Measurements from ENCODE around the gene LIN7C. TPM values are rescaled to one million over a fixed set of nuclear protein-coding genes. Genes with fewer than 3 reads are reported as not detected.

The LIN7C gene
- total RNA-seq, 1 experiment from 2014 or later = 30.3 TPM

DNA sequence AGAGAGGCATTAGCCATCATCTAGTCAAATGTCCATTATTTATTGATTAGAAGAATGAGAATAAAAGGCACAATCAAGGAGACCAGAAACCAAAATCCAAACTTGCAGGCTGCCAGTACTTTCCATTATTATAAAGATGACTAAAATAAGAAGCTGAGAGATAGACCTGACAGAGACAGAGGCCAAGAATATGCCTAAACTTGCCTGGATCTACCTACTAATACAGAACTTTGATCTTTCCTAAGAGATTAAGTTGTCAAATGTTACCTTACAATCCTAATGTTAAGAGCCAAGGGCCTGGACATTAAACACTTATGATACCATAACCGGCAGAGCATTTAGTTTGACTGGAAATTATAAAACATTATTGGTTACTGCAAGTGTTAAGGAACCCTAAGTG is 40.2 kb downstream of the LIN7C start:
- no peak overlapping the region for H3K27ac ChIP-seq (ENCODE audit: low read length)
- H3K4me1 ChIP-seq (ENCODE audit: low read length) = no peaks in the 10 kb centered on the region; the same call in 1 of the 2 replicates
- H3K79me2 ChIP-seq (ENCODE audit: low read length) = no peaks in the 10 kb centered on the region
- no peaks in the 10 kb centered on the region for H3K9me2 ChIP-seq (replicated peaks; ENCODE audit: insufficient read depth, low read length)
- H3K27me3 ChIP-seq (ENCODE audit: low read length) = no peaks in the 10 kb centered on the region
- no peaks in the 10 kb centered on the region for H4K20me1 ChIP-seq (ENCODE audit: insufficient read depth, low read depth, low read length)
- no peak overlapping the region for H2AFZ ChIP-seq (ENCODE audit: low read length)
- no peaks in the 10 kb centered on the region for H3K36me3 ChIP-seq (ENCODE audit: insufficient read depth, low read length)
- H3K4me2 ChIP-seq (ENCODE audit: low read depth, low read length, poor library complexity, severe bottlenecking) = no peak overlapping the region
- H3K9ac ChIP-seq (ENCODE audit: low read length) = no peak overlapping the region
- DNase-seq = no peak
- no peaks in the 10 kb centered on the region for H3K9me3 ChIP-seq (ENCODE audit: low read length)
- H3K4me3 ChIP-seq (ENCODE audit: low read length) = no peak overlapping the region

DNA sequence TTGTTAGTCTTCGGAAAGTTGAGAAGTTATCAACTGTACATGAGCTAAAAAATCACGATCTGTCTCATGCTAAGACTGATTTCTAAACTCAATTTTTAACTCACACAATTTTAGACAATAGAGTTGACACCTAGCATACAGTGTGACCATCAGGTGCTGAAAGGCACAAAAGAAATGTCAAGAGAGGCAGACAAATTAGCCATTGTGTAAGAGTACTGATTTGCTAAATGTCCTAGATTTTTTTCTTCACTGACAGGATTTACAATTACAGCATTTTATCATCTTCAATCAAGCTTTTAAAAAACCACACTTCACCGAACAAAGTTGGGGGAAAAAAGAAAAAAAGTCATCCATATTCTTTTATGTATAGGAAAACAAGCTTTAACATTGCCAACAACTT is 40.9 kb downstream of the LIN7C start:
- Histone ChIP-seq H3K27me3 (ENCODE audit: low read length) (no peaks in the 10 kb centered on the region), H3K36me3 (ENCODE audit: insufficient read depth, low read length) (no peaks in the 10 kb centered on the region), H3K4me3 (ENCODE audit: low read length) (no peak overlapping the region), H3K9me2 (replicated peaks; ENCODE audit: insufficient read depth, low read length) (no peaks in the 10 kb centered on the region), H3K27ac (ENCODE audit: low read length) (no peak overlapping the region), H3K9ac (ENCODE audit: low read length) (no peak overlapping the region), H3K4me1 (ENCODE audit: low read length) (no peaks in the 10 kb centered on the region; the same call in 1 of the 2 replicates), H3K79me2 (ENCODE audit: low read length) (no peaks in the 10 kb centered on the region), H3K4me2 (ENCODE audit: low read depth, low read length, poor library complexity, severe bottlenecking) (no peak overlapping the region), H4K20me1 (ENCODE audit: insufficient read depth, low read depth, low read length) (no peaks in the 10 kb centered on the region), H3K9me3 (ENCODE audit: low read length) (no peaks in the 10 kb centered on the region), H2AFZ (ENCODE audit: low read length) (no peak overlapping the region)
- DNase-seq = no peak

DNA sequence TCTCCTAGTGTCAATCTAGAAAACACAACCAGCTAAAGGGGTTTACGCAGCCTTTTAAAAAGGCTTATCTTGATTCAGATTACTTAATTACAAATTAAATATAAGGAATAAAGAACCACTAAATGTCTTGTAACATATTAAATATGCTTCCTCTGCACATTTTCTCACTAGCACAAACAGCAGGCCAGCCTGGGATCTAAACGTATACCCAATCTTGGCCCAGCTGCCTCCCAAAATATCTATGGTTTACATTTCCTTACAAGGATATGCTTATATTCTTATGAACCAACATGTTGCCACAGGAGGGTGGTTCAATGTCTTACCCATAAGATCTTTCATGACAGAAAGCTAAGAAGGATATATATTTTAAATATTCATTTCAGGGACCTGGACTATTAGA is 41.7 kb downstream of the LIN7C start:
- Histone ChIP-seq H4K20me1 (ENCODE audit: insufficient read depth, low read depth, low read length) (no peaks in the 10 kb centered on the region), H2AFZ (ENCODE audit: low read length) (no peak overlapping the region), H3K9me3 (ENCODE audit: low read length) (no peaks in the 10 kb centered on the region), H3K27me3 (ENCODE audit: low read length) (no peaks in the 10 kb centered on the region), H3K4me3 (ENCODE audit: low read length) (no peak overlapping the region), H3K9me2 (replicated peaks; ENCODE audit: insufficient read depth, low read length) (no peaks in the 10 kb centered on the region), H3K79me2 (ENCODE audit: low read length) (no peaks in the 10 kb centered on the region), H3K27ac (ENCODE audit: low read length) (no peak overlapping the region), H3K4me2 (ENCODE audit: low read depth, low read length, poor library complexity, severe bottlenecking) (no peak overlapping the region), H3K36me3 (ENCODE audit: insufficient read depth, low read length) (no peaks in the 10 kb centered on the region), H3K4me1 (ENCODE audit: low read length) (no peaks in the 10 kb centered on the region; the same call in 1 of the 2 replicates), H3K9ac (ENCODE audit: low read length) (no peak overlapping the region)
- no peak for DNase-seq

DNA sequence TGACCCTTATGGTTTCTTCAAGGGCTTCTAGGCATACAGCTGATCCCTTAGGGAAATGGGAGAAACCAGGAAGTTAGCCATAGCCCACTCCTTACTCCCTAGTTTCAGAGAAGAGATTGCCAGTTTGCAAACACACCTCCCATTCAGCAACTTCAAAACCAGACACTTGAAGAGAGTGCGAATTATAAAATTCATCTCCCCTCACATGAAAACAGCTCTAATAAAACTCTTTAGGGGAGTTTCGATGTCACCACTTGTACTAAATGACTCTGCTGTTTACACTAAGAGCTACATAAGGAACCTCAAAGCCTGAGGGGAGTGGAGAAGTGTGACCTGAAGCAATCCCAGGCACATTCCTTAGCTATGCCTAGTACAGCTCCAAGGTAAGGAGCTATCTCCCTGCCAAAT is 42.3 kb downstream of the LIN7C start:
- Histone ChIP-seq H3K36me3 (ENCODE audit: insufficient read depth, low read length) (no peaks in the 10 kb centered on the region), H3K27ac (ENCODE audit: low read length) (no peak overlapping the region), H2AFZ (ENCODE audit: low read length) (no peak overlapping the region), H3K9me2 (replicated peaks; ENCODE audit: insufficient read depth, low read length) (no peaks in the 10 kb centered on the region), H3K4me1 (ENCODE audit: low read length) (no peaks in the 10 kb centered on the region), H4K20me1 (ENCODE audit: insufficient read depth, low read depth, low read length) (no peaks in the 10 kb centered on the region), H3K9me3 (ENCODE audit: low read length) (no peaks in the 10 kb centered on the region), H3K9ac (ENCODE audit: low read length) (no peak overlapping the region), H3K79me2 (ENCODE audit: low read length) (no peaks in the 10 kb centered on the region), H3K4me3 (ENCODE audit: low read length) (no peak overlapping the region), H3K4me2 (ENCODE audit: low read depth, low read length, poor library complexity, severe bottlenecking) (no peak overlapping the region), H3K27me3 (ENCODE audit: low read length) (no peaks in the 10 kb centered on the region)
- DNase-seq = no peak

DNA sequence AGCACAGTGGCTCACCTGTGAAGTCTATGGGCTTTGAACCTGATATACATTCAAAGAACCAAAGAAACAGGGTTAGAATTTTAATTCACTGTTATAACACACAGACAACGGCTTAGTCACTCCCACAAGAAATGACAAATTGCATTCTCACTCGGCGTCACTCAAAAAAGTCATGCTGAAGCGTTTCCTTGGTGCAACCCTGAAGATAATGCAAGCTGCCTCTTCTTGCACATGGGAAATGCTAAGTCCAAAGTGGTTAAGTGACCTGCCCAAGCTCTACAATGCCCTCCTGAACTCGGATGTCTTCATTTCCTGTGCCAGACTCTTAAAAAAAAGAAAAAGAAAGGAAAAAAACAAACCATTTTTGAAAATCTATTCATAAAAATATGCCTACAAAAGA is 44.0 kb downstream of the LIN7C start:
- Histone ChIP-seq H3K9me2 (replicated peaks; ENCODE audit: insufficient read depth, low read length) (no peaks in the 10 kb centered on the region), H3K27ac (ENCODE audit: low read length) (no peak overlapping the region), H4K20me1 (ENCODE audit: insufficient read depth, low read depth, low read length) (no peaks in the 10 kb centered on the region), H3K9me3 (ENCODE audit: low read length) (no peaks in the 10 kb centered on the region), H3K36me3 (ENCODE audit: insufficient read depth, low read length) (no peaks in the 10 kb centered on the region), H3K27me3 (ENCODE audit: low read length) (no peaks in the 10 kb centered on the region), H3K4me2 (ENCODE audit: low read depth, low read length, poor library complexity, severe bottlenecking) (no peak overlapping the region), H2AFZ (ENCODE audit: low read length) (no peak overlapping the region), H3K4me1 (ENCODE audit: low read length) (no peaks in the 10 kb centered on the region), H3K9ac (ENCODE audit: low read length) (no peak overlapping the region), H3K79me2 (ENCODE audit: low read length) (no peaks in the 10 kb centered on the region), H3K4me3 (ENCODE audit: low read length) (no peak overlapping the region)
- DNase-seq = no peak

DNA sequence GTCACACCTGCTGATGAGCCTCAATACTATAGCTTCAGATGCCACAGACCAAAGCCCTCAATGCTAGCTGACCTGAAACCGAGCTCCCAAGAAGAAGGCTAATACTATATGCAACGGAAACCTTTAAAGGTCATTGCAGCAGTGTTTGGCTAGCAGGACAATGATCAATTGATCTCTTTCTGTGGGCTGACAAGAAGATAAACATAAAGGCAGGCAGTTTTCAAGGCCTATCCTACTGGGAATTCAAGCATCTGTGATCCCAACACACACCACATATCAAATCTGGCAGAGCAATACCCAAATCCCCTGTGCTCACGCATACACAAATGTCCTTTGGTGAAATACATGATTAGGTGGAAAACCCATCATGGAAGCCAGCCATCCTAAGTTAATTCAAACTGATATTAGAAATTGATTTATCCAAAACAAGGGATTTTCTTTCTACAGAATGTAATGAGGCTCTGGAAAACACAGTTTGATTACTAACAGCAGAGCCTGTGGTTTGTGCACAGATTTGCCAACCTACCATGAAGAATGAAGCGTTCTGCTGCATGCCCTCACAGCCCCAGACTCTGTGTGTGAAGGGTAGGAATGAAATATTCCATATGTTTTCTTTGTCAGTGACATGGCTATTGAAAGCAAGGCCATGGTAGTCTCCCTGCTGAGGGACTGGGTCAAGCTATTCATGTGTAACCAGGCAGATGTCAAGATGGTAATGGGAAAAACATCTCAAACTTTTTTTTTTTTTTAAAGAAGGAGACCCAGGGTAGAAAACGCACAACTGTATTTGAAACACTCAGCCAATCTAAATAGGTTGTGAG is 46.2 kb downstream of the LIN7C start:
- no peaks in the 10 kb centered on the region for H3K36me3 ChIP-seq (ENCODE audit: insufficient read depth, low read length)
- H3K27ac ChIP-seq (ENCODE audit: low read length) = no peak overlapping the region
- no peak for DNase-seq
- no peaks in the 10 kb centered on the region for H3K4me1 ChIP-seq (ENCODE audit: low read length)
- H2AFZ ChIP-seq (ENCODE audit: low read length) = no peak overlapping the region
- no peaks in the 10 kb centered on the region for H4K20me1 ChIP-seq (ENCODE audit: insufficient read depth, low read depth, low read length)
- no peaks in the 10 kb centered on the region for H3K27me3 ChIP-seq (ENCODE audit: low read length)
- H3K9me2 ChIP-seq (replicated peaks; ENCODE audit: insufficient read depth, low read length) = no peaks in the 10 kb centered on the region
- H3K79me2 ChIP-seq (ENCODE audit: low read length) = no peaks in the 10 kb centered on the region
- no peaks in the 10 kb centered on the region for H3K9me3 ChIP-seq (ENCODE audit: low read length)
- no peak overlapping the region for H3K9ac ChIP-seq (ENCODE audit: low read length)
- H3K4me2 ChIP-seq (ENCODE audit: low read depth, low read length, poor library complexity, severe bottlenecking) = no peak overlapping the region
- H3K4me3 ChIP-seq (ENCODE audit: low read length) = no peak overlapping the region

DNA sequence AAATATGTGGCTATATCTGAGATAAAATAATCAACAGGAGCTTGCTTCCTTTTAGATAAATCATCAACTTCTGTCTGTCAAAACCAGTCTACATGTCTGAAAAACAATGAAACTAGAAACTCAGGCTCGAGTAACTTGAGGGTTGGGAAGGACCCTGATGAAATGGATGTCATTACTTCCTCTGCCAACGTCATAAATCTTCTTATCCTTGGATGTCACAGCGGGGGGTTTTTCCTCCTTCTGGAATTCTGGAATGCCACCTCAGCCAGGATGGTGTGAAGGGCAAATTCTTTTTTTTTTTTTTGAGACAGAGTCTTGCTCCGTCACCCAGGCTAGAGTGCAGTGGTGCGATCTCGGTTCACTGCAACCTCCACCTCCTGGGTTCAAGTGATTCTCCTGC is 47.4 kb downstream of the LIN7C start:
- Histone ChIP-seq H3K79me2 (ENCODE audit: low read length) (no peaks in the 10 kb centered on the region), H3K4me2 (ENCODE audit: low read depth, low read length, poor library complexity, severe bottlenecking) (no peak overlapping the region)

DNA sequence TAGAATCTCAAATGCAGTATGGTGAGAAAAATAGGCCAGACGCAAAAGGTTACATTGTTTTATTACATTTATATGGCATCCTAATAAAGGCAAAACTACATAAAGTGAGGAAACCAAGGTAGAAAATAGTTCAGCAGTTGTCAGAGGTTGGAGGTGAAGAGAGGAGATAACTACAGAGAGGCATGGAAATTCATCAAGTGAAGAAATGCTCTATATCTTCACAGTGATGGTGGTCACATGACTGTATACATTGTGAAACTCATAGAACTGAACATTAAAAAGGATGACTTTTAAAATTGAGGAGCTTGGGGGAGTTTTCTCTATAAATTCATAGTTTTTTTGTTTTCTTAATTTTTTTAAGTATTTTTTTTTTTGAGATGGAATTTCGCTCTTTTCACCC is 48.4 kb downstream of the LIN7C start:
- H3K4me2 ChIP-seq (ENCODE audit: low read depth, low read length, poor library complexity, severe bottlenecking) = no peak overlapping the region
- H4K20me1 ChIP-seq (ENCODE audit: insufficient read depth, low read depth, low read length) = no peaks in the 10 kb centered on the region
- no peaks in the 10 kb centered on the region for H3K36me3 ChIP-seq (ENCODE audit: insufficient read depth, low read length)
- DNase-seq = no peak
- no peak overlapping the region for H3K9ac ChIP-seq (ENCODE audit: low read length)
- H3K27ac ChIP-seq (ENCODE audit: low read length) = no peak overlapping the region
- H3K27me3 ChIP-seq (ENCODE audit: low read length) = no peaks in the 10 kb centered on the region
- H2AFZ ChIP-seq (ENCODE audit: low read length) = no peak overlapping the region
- H3K4me1 ChIP-seq (ENCODE audit: low read length) = no peaks in the 10 kb centered on the region
- no peak overlapping the region for H3K4me3 ChIP-seq (ENCODE audit: low read length)
- no peaks in the 10 kb centered on the region for H3K9me2 ChIP-seq (replicated peaks; ENCODE audit: insufficient read depth, low read length)
- H3K9me3 ChIP-seq (ENCODE audit: low read length) = no peaks in the 10 kb centered on the region
- H3K79me2 ChIP-seq (ENCODE audit: low read length) = no peaks in the 10 kb centered on the region

More for the DNA sequence above, 47.4 kb downstream of the LIN7C start:
- H3K9me2 ChIP-seq (replicated peaks; ENCODE audit: insufficient read depth, low read length) = no peaks in the 10 kb centered on the region
- H2AFZ ChIP-seq (ENCODE audit: low read length) = no peak overlapping the region
- no peaks in the 10 kb centered on the region for H3K36me3 ChIP-seq (ENCODE audit: insufficient read depth, low read length)
- no peaks in the 10 kb centered on the region for H3K9me3 ChIP-seq (ENCODE audit: low read length)
- no peaks in the 10 kb centered on the region for H3K27me3 ChIP-seq (ENCODE audit: low read length)
- H4K20me1 ChIP-seq (ENCODE audit: insufficient read depth, low read depth, low read length) = no peaks in the 10 kb centered on the region
- H3K4me3 ChIP-seq (ENCODE audit: low read length) = no peak overlapping the region
- no peaks in the 10 kb centered on the region for H3K4me1 ChIP-seq (ENCODE audit: low read length)
- no peak for DNase-seq
- no peak overlapping the region for H3K27ac ChIP-seq (ENCODE audit: low read length)
- H3K9ac ChIP-seq (ENCODE audit: low read length) = no peak overlapping the region
